DOHH2 (cell line): ENCODE measurements around the gene EIF4ENIF1.

Source experiments
- H3F3A ChIP-seq: fragments of 200-600 bp; sonication (generic), shearing (Covaris generic); 2 replicates; pipeline ENCODE4 v1.6.0; 2016; ENCODE audit warnings: antibody characterized with exemption, mild to moderate bottlenecking; ENCODE audit not compliant: control insufficient read depth, insufficient read depth
- H3K27ac ChIP-seq: fragments of 200-600 bp; sonication (generic); 2 replicates; pipeline ENCODE4 v1.5.1; 2014; ENCODE audit warnings: low read depth, mild to moderate bottlenecking, low read length, moderate library complexity
- H3K27me3 ChIP-seq: fragments of 200-600 bp; sonication (generic); 2 replicates; pipeline ENCODE4 v1.6.1; 2014; ENCODE audit warnings: mild to moderate bottlenecking, low read length, mixed read lengths; ENCODE audit not compliant: control insufficient read depth
- H3K36me3 ChIP-seq: fragments of 200-600 bp; sonication (generic); 2 replicates; pipeline ENCODE4 v1.6.1; 2014; ENCODE audit warnings: mild to moderate bottlenecking, low read length, moderate library complexity, mixed read lengths; ENCODE audit not compliant: control insufficient read depth
- H3K4me1 ChIP-seq: fragments of 200-600 bp; sonication (generic); 2 replicates; pipeline ENCODE4 v1.6.1; 2014; ENCODE audit warnings: mild to moderate bottlenecking, low read length, mixed read lengths; ENCODE audit not compliant: control insufficient read depth
- H3K4me2 ChIP-seq: fragments of 200-600 bp; sonication (generic); 2 replicates; pipeline ENCODE4 v1.6.0; 2014; ENCODE audit warnings: mild to moderate bottlenecking, low read length, moderate library complexity
- H3K4me3 ChIP-seq: fragments of 200-600 bp; sonication (generic); 2 replicates; pipeline ENCODE4 v1.5.1; 2014; ENCODE audit warnings: mild to moderate bottlenecking, low read length, mixed read lengths
- H3K79me2 ChIP-seq: fragments of 200-600 bp; sonication (generic); 2 replicates; pipeline ENCODE4 v1.6.1; 2014; ENCODE audit warnings: mild to moderate bottlenecking, low read length, mixed read lengths; ENCODE audit not compliant: control insufficient read depth
- H3K9me2 ChIP-seq: fragments of 200-600 bp; sonication (generic); replicated peaks from 2 replicates; pipeline ENCODE4 v1.6.1; 2014; ENCODE audit warnings: mild to moderate bottlenecking, low read length, mixed read lengths; ENCODE audit not compliant: control insufficient read depth
- H3K9me3 ChIP-seq: fragments of 200-600 bp; sonication (generic); 2 replicates; pipeline ENCODE4 v1.6.1; 2014; ENCODE audit warnings: antibody characterized with exemption, low read length, mixed read lengths; ENCODE audit not compliant: control insufficient read depth, insufficient read depth
- H4K20me1 ChIP-seq: fragments of 200-600 bp; sonication (generic); 2 replicates; pipeline ENCODE4 v1.6.0; 2014; ENCODE audit warnings: low read depth, mild to moderate bottlenecking, antibody characterized with exemption, low read length, moderate library complexity; ENCODE audit not compliant: control insufficient read depth, insufficient read depth
- CTCF ChIP-seq: fragments of 200-600 bp; sonication (generic); IDR thresholded peaks from one replicate; pipeline ENCODE4 v1.5.1; 2014; ENCODE audit warnings: antibody characterized with exemption, mild to moderate bottlenecking, low read depth, low read length; ENCODE audit not compliant: poor library complexity, severe bottlenecking
- EZH2phosphoT487 ChIP-seq: fragments of 200-600 bp; sonication (generic); IDR thresholded peaks from 2 replicates; pipeline ENCODE4 v1.6.1; 2017; ENCODE audit warnings: borderline replicate concordance, mild to moderate bottlenecking, antibody characterized with exemption, low read length, moderate library complexity, mixed read lengths

Gene EIF4ENIF1

GRCh38 chr22:31501738-31502137, 12.1 kb upstream of the EIF4ENIF1 start:
- Histone ChIP-seq H3K27ac (no peak overlapping the region), H3K9me2 (no peaks in the 10 kb centered on the region), H3K4me2 (no peak overlapping the region), H3K27me3 (no peaks in the 10 kb centered on the region), H3F3A (no peaks in the 10 kb centered on the region), H4K20me1 (0 out of 2 replicates have a peak, but pooled peaks cover 4% of the 10 kb centered on the region), H3K79me2 (peaks cover 100% of the 10 kb centered on the region), H3K9me3 (no peaks in the 10 kb centered on the region), H3K4me3 (no peak overlapping the region), H3K36me3 (peaks cover 62% of the 10 kb centered on the region), H3K4me1 (peaks cover 13% of the 10 kb centered on the region)
- TF ChIP-seq CTCF: no peak
- TF ChIP-seq EZH2phosphoT487: no peak

GRCh38 chr22:31497148-31497938, 7.7 kb upstream of the EIF4ENIF1 start:
- Histone ChIP-seq H3K79me2 (peaks cover 61% of the 10 kb centered on the region), H3K27me3 (no peaks in the 10 kb centered on the region), H3K9me2 (no peaks in the 10 kb centered on the region), H3K9me3 (no peaks in the 10 kb centered on the region), H3K4me2 (peak overlapping the region; percentile 61), H3K4me3 (peak overlapping the region; percentile 85), H4K20me1 (no peaks in the 10 kb centered on the region), H3K36me3 (peaks cover 33% of the 10 kb centered on the region), H3K27ac (peak overlapping the region; percentile 93), H3F3A (peaks cover 14% of the 10 kb centered on the region), H3K4me1 (peaks cover 32% of the 10 kb centered on the region)
- TF ChIP-seq CTCF: no peak
- no peak for TF ChIP-seq EZH2phosphoT487

- peaks cover 35% of the 10 kb centered on the region for H3K4me1 ChIP-seq
- H3F3A ChIP-seq: peaks cover 17% of the 10 kb centered on the region
- peaks cover 57% of the 10 kb centered on the region for H3K79me2 ChIP-seq
- peak overlapping the region; percentile 61 for H3K4me2 ChIP-seq
- no peaks in the 10 kb centered on the region for H4K20me1 ChIP-seq
- H3K36me3 ChIP-seq: peaks cover 31% of the 10 kb centered on the region
- H3K27me3 ChIP-seq: no peaks in the 10 kb centered on the region
- H3K27ac ChIP-seq: peak overlapping the region; percentile 93
- TF ChIP-seq EZH2phosphoT487: no peak
- TF ChIP-seq CTCF: no peak
- no peaks in the 10 kb centered on the region for H3K9me2 ChIP-seq
- no peaks in the 10 kb centered on the region for H3K9me3 ChIP-seq
- peak overlapping the region; percentile 85 for H3K4me3 ChIP-seq
Measured at GRCh38 chr22:31496735-31497146, 7.1 kb upstream of the EIF4ENIF1 start.
